NCI-H2196 treated with DMSO at 0.1 percent for 48 hours (cell line): ENCODE data around the gene NAT8L.

Experiments
- DNase-seq: peaks from one replicate; lab custom pipeline; 2025; ENCODE audit not compliant: unreplicated experiment; lab: John Stamatoyannopoulos, UW

The NAT8L gene

GRCh38 chr4:2073808-2074481 is 14.8 kb downstream of the NAT8L start:
- DNase-seq = no peak

GRCh38 chr4:2074588-2074987 is 15.5 kb downstream of the NAT8L start:
- no peak for DNase-seq

- DNase-seq = no peak
These were observed 16.3 kb downstream of the NAT8L start for GRCh38 chr4:2075171-2075986.

- no peak for DNase-seq
These were observed 17.1 kb downstream of the NAT8L start for GRCh38 chr4:2075987-2076907.

- DNase-seq = no peak
These were observed 17.9 kb downstream of the NAT8L start for GRCh38 chr4:2076908-2077536.

- DNase-seq = no peak
These were observed 18.7 kb downstream of the NAT8L start for GRCh38 chr4:2077537-2078460.

DNA sequence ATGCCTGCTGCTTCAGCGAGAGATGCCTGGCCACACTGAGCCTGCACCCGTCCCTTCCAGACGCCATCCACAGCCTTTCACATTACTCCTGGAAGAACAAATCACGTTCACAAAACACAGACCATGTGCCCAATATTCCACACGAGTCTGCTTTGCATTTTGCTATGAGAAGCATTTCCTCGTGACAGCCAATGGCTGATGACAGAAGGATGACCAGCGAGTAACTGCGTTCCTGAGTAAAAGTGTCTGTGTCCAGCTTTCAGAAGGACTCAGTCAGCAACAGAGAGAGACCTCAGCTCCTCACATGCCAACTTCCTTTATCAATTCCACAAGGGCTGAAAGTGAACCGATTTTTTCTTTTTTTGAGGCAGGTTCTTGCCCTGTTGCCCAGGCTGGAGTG is 19.5 kb downstream of the NAT8L start:
- DNase-seq = no peak

- no peak for DNase-seq
These were observed 19.9 kb downstream of the NAT8L start for GRCh38 chr4:2079006-2079405.

GRCh38 chr4:2079926-2080325 is 20.8 kb downstream of the NAT8L start:
- no peak for DNase-seq

DNA sequence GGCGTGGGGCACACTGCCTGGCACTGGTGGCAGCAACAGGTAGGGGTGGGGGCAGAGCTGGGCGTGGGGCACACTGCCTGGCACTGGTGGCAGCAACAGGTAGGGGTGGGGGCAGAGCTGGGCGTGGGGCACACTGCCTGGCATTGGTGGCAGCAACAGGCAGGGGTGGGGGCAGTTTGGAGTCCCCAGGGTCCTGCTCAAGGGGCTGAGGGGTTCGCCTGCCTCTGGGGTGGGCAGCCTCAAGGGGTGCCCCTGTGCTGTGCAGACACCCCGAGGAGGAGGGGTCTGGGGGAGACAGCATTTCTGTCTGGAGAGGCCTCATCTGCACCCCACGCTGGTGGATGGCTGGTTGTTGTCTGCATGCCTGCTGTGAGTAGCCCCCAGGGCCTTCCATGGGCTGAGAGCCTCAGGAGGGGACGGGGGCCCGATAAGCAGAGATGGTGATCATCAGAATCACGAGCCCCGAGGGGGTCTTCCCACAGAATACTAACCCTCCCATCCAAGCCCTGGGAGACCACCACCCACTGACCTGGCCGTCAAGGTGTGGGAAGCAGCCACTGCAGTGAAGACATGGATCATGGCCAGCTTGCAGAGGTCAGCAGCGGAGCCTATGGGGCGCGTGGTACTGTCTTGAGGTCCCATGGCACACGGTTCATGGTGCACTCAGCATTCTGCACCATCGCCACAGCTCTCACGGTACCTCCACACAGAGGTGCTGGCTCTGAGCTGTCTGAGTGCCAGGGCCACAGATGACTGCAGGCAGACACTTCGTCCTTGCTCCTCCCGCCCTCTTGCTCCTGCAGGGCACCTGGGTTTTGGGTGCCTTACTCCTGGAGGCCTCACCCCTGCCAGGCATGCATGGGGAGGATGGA is 21.5 kb downstream of the NAT8L start:
- DNase-seq = no peak

GRCh38 chr4:2081540-2081939 is 22.4 kb downstream of the NAT8L start:
- no peak for DNase-seq

DNA sequence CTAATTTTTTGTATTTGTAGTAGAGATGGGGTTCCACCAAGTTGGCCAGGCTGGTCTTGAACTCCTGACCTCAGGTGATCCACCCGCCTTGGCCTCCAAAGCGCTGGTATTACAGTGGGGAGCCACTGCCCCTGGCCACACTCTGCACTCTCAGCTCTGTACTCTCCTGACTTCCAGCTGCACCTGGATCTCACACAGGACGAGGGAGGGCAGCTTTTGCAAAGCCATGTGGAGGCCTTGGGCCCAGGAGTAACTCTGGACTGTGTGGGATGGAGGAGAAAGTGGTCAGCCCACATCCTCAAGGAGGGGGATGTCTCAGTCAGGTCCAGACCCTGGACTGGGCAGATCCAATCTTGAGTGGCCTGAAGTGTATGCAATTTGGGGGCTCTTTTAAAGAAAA is 23.0 kb downstream of the NAT8L start:
- no peak for DNase-seq

- DNase-seq = no peak
These were observed 23.5 kb downstream of the NAT8L start for GRCh38 chr4:2082627-2083026.

- DNase-seq = no peak
These were observed 24.1 kb downstream of the NAT8L start for GRCh38 chr4:2083116-2083825.

GRCh38 chr4:2083826-2084160 is 24.7 kb downstream of the NAT8L start:
- DNase-seq = no peak

DNA sequence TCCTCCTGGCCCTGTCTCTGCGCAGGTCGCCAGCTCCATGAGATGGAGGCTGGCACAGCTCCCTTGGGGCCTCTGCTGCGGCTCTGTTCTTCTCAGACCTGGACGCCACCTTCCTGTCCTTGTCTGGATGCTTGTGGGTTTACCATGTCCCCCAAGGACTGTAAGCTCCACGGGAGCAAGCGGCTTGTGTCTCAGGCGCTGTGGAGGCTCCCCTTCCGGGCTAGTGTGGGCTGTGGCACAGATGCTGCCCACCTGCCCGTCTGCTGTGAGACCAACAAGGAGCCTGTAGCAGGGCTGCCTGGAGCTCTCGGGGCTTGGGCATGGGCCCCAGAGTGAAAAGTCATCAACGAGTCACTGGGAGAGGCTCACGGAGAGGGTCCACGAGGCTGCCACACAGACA is 25.2 kb downstream of the NAT8L start:
- DNase-seq = no peak

GRCh38 chr4:2085496-2085901 is 26.4 kb downstream of the NAT8L start:
- no peak for DNase-seq

GRCh38 chr4:2087170-2087569 is 28.0 kb downstream of the NAT8L start:
- no peak for DNase-seq

GRCh38 chr4:2089222-2089621 is 30.1 kb downstream of the NAT8L start:
- DNase-seq = no peak
